DMS153 treated with DMSO at 0.1 percent for 48 hours (cell line): Measurements from ENCODE around the gene PRRC2B.

Experiments used
- DNase-seq: peaks from one replicate; lab custom pipeline; 2025; ENCODE audit not compliant: unreplicated experiment; lab: John Stamatoyannopoulos, UW

Gene PRRC2B

DNA sequence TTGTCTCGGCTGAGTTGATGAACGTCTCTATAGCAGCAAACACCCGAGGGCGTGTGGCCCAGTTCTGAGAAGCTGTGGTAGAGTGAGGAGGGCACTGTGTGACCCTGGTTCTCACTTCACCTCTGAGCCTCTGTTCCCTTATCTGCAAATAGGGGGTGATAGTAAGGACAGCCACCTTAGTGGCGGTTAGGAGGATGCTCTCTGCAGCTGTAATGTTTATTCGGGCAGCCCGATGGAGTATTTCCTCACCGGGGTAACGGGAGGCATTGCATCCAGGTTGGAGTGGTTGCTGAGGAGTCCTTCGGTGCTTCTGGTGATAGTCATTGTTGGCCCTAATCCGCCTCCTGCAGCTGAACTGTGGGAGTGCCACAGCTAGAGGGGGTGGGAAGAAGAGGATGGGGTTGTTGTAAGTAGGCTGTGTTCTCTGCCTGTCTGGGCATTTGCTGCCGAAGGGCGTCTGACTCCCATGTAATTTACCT is 13.9 kb downstream of the PRRC2B start:
- peak; percentile 50 for DNase-seq

DNA sequence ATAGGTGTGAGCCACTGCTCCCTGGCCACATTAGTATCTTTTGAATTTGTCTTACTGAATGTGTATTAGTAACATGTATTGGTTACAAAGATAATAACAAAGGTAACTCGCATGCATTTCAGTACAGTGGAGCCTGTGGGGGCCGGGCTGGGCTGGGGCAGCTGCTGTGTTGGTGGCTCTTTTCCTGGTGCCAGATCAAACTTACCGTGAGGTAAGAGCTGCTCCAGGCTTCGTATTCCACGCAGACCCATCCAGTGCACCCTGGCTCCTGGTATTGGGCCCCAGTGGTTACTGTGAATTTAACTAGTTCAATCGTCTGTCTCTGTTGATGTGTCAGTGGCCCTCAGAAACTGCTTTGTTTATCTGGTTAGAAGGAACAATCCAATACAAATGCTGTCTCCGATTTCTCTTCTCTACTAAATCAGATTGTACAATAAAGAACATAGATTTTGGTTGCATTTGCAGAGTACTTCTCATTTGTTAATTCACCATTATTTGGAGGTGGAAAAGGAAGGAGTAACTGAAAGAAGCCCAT is 15.6 kb downstream of the PRRC2B start:
- no peak for DNase-seq

- DNase-seq: no peak
Measured at GRCh38 chr9:131410044-131410491, 16.2 kb downstream of the PRRC2B start.

GRCh38 chr9:131411719-131412681 is 18.1 kb downstream of the PRRC2B start:
- DNase-seq: no peak

DNA sequence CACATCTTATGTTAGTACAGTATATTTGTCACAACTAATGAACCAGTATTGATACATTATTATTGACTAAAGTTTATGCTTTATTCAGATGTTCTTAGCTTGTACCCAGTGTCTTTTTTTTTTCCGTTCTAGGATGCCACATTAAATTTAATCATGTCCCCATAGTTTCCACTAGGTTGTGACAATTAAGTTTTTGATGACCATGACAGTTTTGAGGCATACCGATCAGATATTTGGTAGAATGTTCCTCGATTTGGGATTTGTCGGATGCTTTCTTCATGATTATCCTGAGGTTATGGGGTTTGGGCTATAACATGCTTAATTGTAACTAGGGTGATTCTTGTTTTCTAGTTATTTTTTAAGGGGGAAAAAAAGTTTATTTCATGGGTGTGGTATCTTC is 22.6 kb downstream of the PRRC2B start:
- DNase-seq: no peak

DNA sequence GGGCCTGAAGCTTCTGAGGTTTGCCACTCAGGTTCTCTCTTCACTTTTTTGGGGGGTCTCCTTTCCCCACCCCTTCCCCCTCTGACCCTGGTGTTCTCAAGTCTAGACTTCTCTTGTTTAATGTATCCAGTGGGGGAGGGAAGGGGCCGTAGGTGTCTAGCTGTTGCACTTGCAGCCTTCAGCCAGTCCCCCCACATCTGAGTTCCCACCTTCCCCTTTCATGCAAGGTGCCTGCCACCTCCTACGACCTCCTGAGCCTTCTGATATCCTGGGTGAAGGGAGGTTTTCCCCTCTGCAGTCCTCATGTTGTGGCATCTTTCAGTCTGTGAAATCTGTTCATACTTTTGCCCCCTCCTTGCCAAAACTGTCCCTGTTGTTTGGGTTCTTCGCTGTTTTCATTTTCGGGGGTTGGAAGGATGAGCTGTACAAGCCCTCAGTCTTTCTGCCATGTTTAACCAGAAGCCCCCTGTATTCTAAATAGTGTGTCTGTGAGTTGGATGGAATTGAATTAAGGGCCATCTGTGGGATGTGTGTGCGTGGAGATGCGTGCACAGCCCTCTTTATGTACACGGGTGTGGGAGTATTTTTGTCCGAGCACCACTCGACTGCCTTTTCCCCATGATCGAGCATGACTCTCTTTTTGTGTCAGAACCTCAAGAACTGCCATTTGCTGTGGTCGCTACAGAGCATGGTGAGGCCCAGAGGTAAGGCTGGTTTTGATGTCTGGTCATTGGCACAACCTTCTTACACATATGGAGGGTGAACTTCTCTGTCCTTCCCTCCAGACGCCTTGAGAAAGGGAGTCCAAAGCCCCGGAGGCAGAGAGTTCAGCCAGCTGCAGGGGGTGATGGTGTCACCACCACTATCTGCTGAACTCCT is 23.6 kb downstream of the PRRC2B start:
- DNase-seq: no peak

- DNase-seq: peak; percentile 69
Measured at GRCh38 chr9:131418143-131419025, 24.5 kb downstream of the PRRC2B start.

DNA sequence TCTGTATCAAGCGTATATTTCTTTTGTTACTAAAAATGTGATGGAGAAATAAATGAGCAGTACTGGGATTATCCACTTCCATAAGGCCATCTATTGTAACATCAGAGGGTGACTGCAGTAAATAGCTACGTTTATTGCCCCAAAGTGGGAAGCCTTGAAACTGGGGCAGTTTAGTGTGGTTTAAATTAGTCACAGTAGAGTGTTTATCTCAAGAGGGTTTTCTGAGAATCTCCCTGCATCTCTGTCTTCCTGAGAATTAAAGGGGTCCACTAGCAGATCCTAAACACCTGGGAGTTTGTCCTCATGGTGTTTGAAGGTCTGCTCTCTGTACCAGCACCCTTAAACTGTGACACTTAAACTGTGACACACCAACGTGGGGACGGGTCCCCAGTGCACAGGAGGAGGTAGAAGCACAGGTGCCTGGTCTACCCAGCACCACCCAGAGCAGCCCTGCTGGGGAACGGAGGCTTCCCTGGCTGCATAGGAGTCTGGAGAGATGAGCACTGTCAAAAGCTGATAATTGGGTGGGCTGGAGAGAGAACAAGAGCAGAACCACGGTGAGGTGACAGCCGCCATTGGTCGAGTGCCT is 25.2 kb downstream of the PRRC2B start:
- DNase-seq: no peak

DNA sequence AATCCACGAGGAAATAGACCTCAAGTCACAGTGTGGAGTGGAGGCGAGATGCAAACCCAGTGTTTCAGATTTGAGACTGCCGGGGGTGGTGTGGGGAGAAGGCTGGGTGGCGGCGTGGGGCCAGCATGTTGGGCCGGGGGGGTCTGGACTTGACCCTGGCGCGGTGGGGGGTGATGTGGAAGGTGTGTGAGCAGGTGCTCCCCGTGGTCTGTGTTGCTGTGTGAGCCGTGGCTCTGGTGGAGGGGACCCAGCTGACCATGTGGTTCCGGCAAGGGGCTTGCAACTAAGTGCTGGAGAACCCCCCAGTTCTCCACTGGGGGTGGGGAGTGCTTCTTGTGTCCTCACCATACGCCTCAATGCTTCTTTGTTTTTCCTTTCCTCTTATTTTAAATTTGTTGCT is 25.8 kb downstream of the PRRC2B start:
- no peak for DNase-seq

- no peak for DNase-seq
Measured at GRCh38 chr9:131420980-131421624, 27.2 kb downstream of the PRRC2B start.

DNA sequence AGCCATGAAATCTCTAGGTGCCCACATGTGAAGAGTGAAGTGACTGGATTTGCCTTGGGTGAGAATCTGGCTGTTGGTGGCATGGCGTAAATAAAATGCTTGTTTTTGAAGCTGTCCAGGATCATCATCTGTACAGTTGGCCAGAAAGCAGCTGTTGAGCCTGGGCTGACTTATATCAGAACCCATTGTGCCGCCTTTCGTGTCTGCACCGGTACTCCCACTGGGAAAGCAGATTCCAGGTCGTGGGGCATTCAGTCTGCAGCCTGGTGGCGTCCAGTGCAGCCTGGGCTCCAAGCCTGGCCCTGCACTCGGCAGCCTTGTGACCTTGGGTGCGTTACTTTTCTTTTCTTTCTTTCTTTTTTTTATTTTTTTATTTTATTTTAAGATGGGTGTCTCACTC is 27.8 kb downstream of the PRRC2B start:
- DNase-seq: no peak

- peak; percentile 12 for DNase-seq
Measured at GRCh38 chr9:131422241-131422792, 28.4 kb downstream of the PRRC2B start.

GRCh38 chr9:131423171-131423581 is 29.3 kb downstream of the PRRC2B start:
- no peak for DNase-seq

DNA sequence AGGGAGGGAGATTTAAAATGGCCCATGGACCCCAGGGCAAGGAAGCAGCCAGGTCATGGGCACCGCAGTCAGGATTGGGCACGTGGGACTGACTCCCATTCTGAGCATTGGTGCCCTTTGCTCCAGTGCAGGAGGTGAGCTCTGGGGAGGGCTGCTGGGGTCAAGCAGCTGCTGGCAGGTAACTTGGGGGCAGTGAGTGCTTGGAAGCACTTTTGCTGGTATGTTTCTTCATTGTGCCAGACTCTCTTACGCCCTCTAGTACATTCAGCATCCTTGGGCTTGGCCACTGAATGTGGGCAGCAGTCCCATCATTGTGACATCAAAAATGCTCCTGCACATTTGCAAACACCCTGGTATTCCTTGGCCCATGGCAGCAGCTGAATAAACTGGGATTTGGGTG is 32.7 kb downstream of the PRRC2B start:
- no peak for DNase-seq

GRCh38 chr9:131429121-131430012 is 35.5 kb downstream of the PRRC2B start:
- DNase-seq: no peak

DNA sequence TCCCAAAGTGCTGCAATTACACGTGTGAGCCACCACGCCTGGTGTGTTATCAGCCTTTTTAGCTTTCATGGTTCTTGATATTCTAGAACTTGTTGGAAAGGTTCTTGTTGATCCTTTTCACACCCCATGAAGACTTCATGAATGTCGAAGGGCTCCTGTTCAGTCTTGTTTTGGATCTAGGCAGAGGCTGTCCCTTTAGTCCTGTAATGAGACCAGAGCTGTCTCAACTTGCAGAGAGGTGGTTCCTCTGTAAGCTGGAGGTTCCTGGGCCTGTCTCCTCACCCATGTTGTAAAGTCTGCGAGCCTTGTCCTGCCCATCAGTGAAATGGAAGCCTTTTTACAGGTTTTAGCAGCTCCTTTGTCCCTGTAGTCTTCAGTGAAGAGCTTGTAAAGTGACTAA is 38.2 kb downstream of the PRRC2B start:
- no peak for DNase-seq

DNA sequence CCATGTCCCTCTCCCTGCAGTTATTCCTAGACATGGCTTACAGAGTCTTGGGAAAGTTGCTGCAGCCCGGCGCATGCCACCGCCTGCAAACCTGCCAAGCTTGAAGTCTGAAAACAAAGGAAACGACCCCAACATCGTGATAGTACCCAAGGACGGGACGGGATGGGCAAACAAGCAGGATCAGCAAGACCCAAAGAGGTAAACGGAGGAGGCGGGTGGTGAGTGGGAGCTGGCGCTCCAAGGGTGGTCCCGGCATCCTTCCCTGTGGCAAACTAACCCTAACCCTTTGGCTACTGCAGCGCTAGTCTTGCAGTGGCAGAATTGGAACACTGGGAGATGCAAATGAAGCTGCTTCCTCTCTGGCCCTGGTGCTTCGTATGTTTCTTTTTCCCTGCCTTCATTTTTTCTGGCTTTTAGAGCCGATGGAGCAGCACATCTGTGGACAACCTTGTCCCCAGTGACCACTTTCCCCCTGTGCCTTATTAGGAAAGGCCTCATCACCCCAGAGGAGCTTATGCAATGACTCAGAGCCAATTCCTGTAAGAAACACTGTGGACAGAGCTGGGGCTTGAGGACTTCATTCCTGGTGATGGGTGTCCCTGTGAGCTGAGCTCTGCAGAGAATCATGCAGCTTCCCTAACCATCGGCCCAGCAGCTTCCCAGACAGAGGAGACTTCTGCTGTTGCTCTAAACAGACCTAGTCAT is 38.9 kb downstream of the PRRC2B start:
- DNase-seq: no peak
